Measurements from ENCODE around the gene PICALM. TPM values are rescaled to one million over a fixed set of nuclear protein-coding genes. Genes with fewer than 3 reads are reported as not detected.
"Not testable (repeated sequence)": the region's sequence is repeated elsewhere in the genome, so short reads cannot be mapped to it uniquely, and the experiment has no call there.

The PICALM gene
- total RNA-seq, 1 donor: 318 TPM

DNA sequence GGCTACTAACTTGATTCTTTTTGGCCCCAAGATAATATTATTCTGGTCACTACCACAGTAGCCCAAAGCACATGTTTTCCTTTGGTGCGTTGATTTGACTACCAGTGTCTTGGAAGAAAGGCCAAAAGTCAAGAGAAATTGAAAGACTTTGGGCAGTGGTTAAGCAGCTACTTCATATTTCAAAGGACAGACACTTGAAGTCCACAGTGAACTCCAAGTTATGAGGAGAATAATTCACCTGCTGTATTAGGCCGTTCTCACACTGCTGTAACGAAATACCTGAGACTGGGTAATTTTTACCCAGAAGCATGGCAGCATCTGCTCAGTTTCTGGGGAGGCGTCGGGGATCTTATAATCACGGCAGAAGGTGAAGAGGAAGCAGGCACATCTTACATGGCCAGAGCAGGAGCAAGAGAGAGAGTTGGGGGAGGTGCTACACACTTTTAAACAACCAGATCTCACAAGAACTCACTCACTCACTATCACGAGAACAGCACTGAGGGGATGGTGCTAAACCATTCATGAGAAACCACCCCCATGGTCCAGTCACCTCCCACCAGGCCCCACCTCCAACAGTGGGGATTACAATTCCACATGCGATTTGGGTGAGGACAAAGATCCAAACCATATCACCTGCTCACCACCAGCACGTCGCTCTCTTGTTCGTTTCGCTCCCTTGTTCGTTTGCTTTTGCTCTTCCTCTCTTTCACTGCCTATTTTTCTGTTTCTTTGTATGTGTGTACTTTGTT is 40.2 kb upstream of the PICALM start:
- TF ChIP-seq, protein P1, sequence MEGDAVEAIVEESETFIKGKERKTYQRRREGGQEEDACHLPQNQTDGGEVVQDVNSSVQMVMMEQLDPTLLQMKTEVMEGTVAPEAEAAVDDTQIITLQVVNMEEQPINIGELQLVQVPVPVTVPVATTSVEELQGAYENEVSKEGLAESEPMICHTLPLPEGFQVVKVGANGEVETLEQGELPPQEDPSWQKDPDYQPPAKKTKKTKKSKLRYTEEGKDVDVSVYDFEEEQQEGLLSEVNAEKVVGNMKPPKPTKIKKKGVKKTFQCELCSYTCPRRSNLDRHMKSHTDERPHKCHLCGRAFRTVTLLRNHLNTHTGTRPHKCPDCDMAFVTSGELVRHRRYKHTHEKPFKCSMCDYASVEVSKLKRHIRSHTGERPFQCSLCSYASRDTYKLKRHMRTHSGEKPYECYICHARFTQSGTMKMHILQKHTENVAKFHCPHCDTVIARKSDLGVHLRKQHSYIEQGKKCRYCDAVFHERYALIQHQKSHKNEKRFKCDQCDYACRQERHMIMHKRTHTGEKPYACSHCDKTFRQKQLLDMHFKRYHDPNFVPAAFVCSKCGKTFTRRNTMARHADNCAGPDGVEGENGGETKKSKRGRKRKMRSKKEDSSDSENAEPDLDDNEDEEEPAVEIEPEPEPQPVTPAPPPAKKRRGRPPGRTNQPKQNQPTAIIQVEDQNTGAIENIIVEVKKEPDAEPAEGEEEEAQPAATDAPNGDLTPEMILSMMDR (IDR thresholded peaks at IDR 0.05; ENCODE audit: insufficient read depth, low read length): no peak
- DNase-seq (ENCODE audit: low read depth): no peak
- H3K4me3 ChIP-seq (ENCODE audit: low read depth, low read length): no peak overlapping the region

GRCh38 chr11:86108191-86108590 is 39.3 kb upstream of the PICALM start:
- no peak overlapping the region for H3K4me3 ChIP-seq (ENCODE audit: low read depth, low read length)
- DNase-seq (ENCODE audit: low read depth): no peak
- TF ChIP-seq, protein P1 (IDR thresholded peaks at IDR 0.05; ENCODE audit: insufficient read depth, low read length): no peak

GRCh38 chr11:86106916-86107315 is 38.0 kb upstream of the PICALM start:
- DNase-seq (ENCODE audit: low read depth): peak; percentile 68
- no peak overlapping the region for H3K4me3 ChIP-seq (ENCODE audit: low read depth, low read length)
- TF ChIP-seq, protein P1 (IDR thresholded peaks at IDR 0.05; ENCODE audit: insufficient read depth, low read length): no peak

GRCh38 chr11:86106031-86106430 is 37.1 kb upstream of the PICALM start:
- H3K4me3 ChIP-seq (ENCODE audit: low read depth, low read length); DNase-seq (ENCODE audit: low read depth): not testable (repeated sequence)

DNA sequence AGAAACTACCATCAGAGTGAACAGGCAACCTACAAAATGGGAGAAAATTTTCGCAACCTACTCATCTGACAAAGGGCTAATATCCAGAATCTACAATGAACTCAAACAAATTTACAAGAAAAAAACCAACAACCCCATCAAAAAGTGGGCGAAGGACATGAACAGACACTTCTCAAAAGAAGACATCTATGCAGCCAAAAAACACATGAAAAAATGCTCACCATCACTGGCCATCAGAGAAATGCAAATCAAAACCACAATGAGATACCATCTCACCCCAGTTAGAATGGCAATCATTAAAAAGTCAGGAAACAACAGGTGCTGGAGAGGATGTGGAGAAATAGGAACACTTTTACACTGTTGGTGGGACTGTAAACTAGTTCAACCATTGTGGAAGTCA is 36.7 kb upstream of the PICALM start:
- not testable (repeated sequence) for H3K4me3 ChIP-seq (ENCODE audit: low read depth, low read length); DNase-seq (ENCODE audit: low read depth)

- no peak for DNase-seq (ENCODE audit: low read depth)
Measured at GRCh38 chr11:86103808-86104207, 34.9 kb upstream of the PICALM start.

DNA sequence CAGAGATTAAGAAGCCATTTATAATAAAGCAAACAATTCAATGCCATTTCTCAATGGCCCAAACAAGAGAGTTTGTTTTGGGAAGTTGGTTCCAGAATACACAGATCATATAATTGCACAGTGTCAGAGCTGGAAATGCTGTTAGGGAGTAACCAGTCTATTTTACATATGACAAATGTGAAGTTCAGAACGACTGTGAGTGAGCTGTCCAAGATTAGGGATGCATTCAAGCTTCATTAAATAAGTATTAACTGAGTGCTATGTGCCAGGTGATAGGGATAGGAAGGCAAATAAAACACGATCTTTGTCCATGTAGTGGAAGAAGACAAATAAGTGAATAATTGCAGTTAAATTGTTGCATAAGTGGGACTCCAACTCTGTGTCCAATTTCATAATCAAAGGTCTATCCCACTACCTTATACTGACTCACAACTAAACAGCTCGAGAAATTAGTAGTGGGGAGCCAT is 33.1 kb upstream of the PICALM start:
- TF ChIP-seq, protein P1 (IDR thresholded peaks at IDR 0.05; ENCODE audit: insufficient read depth, low read length): no peak
- H3K4me3 ChIP-seq (ENCODE audit: low read depth, low read length): no peak overlapping the region
- peak; percentile 37 for DNase-seq (ENCODE audit: low read depth)

More at GRCh38 chr11:86103808-86104207, 34.9 kb upstream of the PICALM start:
- TF ChIP-seq, protein P1 (IDR thresholded peaks at IDR 0.05; ENCODE audit: insufficient read depth, low read length): no peak
- no peak overlapping the region for H3K4me3 ChIP-seq (ENCODE audit: low read depth, low read length)

- no peak overlapping the region for H3K4me3 ChIP-seq (ENCODE audit: low read depth, low read length)
- TF ChIP-seq, protein P1 (IDR thresholded peaks at IDR 0.05; ENCODE audit: insufficient read depth, low read length): no peak
- DNase-seq (ENCODE audit: low read depth): peak; percentile 51
Measured at GRCh38 chr11:86101493-86101892, 32.6 kb upstream of the PICALM start.

Measured in fibroblast of the aortic adventitia (primary cell).